Mesenchymal stem cell (in vitro differentiated cells and primary cell): ENCODE results near the gene CCDC172. TPM values are rescaled to one million over a fixed set of nuclear protein-coding genes. Genes with fewer than 3 reads are reported as not detected.
A peak's percentile ranks its signal among the peaks of the same experiment; 100 is the strongest.

Experiments used
- DNase-seq: peaks from one replicate; pipeline ENCODE4 v3.0.0-alpha.2; 2013
- H2AFZ ChIP-seq: one replicate; pipeline ENCODE4 v1.6.1; 2013; ENCODE audit warnings: low read depth, mild to moderate bottlenecking, control low read depth, inconsistent platforms, low read length, moderate library complexity
- H2AK5ac ChIP-seq: 2 replicates; pipeline ENCODE4 v1.6.1; 2013; ENCODE audit warnings: low read length, moderate library complexity, mild to moderate bottlenecking, inconsistent platforms; ENCODE audit not compliant: severe bottlenecking
- H2BK120ac ChIP-seq: one replicate; pipeline ENCODE4 v1.6.1; 2013; ENCODE audit warnings: low read depth, mild to moderate bottlenecking, inconsistent platforms, low read length, moderate library complexity
- H2BK12ac ChIP-seq, 2 experiments: one replicate each; pipeline ENCODE4 v1.6.1; 2013; ENCODE audit warnings: inconsistent platforms in 2 of 2, low read length in 2 of 2, mild to moderate bottlenecking in 2 of 2, moderate library complexity in 2 of 2, control low read depth in 1 of 2
- H2BK15ac ChIP-seq: one replicate; pipeline ENCODE4 v1.6.1; 2013; ENCODE audit warnings: mild to moderate bottlenecking, low read depth, inconsistent platforms; ENCODE audit not compliant: poor library complexity, severe bottlenecking
- H2BK5ac ChIP-seq: 2 replicates; pipeline ENCODE4 v1.6.1; 2013; ENCODE audit warnings: low read depth, mild to moderate bottlenecking, low read length, control low read depth, inconsistent platforms; ENCODE audit not compliant: poor library complexity, severe bottlenecking
- H3K14ac ChIP-seq, 2 experiments: one replicate each; pipeline ENCODE4 v1.6.1; 2013; ENCODE audit warnings: inconsistent platforms in 2 of 2, low read length in 2 of 2, control low read depth in 1 of 2, mild to moderate bottlenecking in 1 of 2, moderate library complexity in 1 of 2
- H3K18ac ChIP-seq, 2 experiments: one replicate each; pipeline ENCODE4 v1.6.1; 2013; ENCODE audit warnings: inconsistent platforms in 2 of 2, low read length in 2 of 2, control low read depth in 1 of 2, low read depth in 1 of 2, mild to moderate bottlenecking in 1 of 2
- H3K23ac ChIP-seq, 2 experiments: one replicate each; pipeline ENCODE4 v1.6.1; 2013; ENCODE audit warnings: inconsistent platforms in 2 of 2, low read length in 2 of 2, mild to moderate bottlenecking in 2 of 2, moderate library complexity in 2 of 2, control low read depth in 1 of 2
- H3K27ac ChIP-seq: 2 replicates; pipeline ENCODE4 v1.5.1; 2013; ENCODE audit warnings: mild to moderate bottlenecking, moderate library complexity, low read length, control low read depth, inconsistent platforms; ENCODE audit not compliant: poor library complexity, severe bottlenecking
- H3K27me3 ChIP-seq, 2 experiments: 2 replicates each; pipeline versions ENCODE4 v1.6.1 to v1.7.0; 2013; ENCODE audit warnings: low read length in 2 of 2, mild to moderate bottlenecking in 2 of 2, moderate library complexity in 2 of 2, control low read depth in 1 of 2, inconsistent platforms in 1 of 2; ENCODE audit not compliant: control insufficient read depth in 1 of 2, insufficient read depth in 1 of 2
- H3K36me3 ChIP-seq, 2 experiments: 2 replicates each; pipeline versions ENCODE4 v1.6.1 to v1.7.0; 2013; ENCODE audit warnings: low read length in 2 of 2, control low read depth in 1 of 2, inconsistent platforms in 1 of 2, low read depth in 1 of 2, mild to moderate bottlenecking in 1 of 2; ENCODE audit not compliant: insufficient read depth in 2 of 2, control insufficient read depth in 1 of 2
- H3K4ac ChIP-seq, 2 experiments: one replicate each; pipeline ENCODE4 v1.6.1; 2013; ENCODE audit warnings: inconsistent platforms in 2 of 2, low read length in 2 of 2, mild to moderate bottlenecking in 2 of 2, moderate library complexity in 2 of 2, control low read depth in 1 of 2, low read depth in 1 of 2
- H3K4me1 ChIP-seq: 2 replicates; pipeline ENCODE4 v1.6.1; 2013; ENCODE audit warnings: low read depth, low read length, control low read depth; ENCODE audit not compliant: control insufficient read depth, insufficient read depth
- H3K4me2 ChIP-seq: 2 replicates; pipeline ENCODE4 v1.6.1; 2013; ENCODE audit warnings: low read length, mild to moderate bottlenecking, inconsistent platforms; ENCODE audit not compliant: poor library complexity, severe bottlenecking
- H3K4me3 ChIP-seq, 2 experiments: 2 replicates each; pipeline versions ENCODE4 v1.5.1 to v1.7.0; 2013; ENCODE audit warnings: low read length in 2 of 2, mild to moderate bottlenecking in 2 of 2, control low read depth in 1 of 2, low read depth in 1 of 2; ENCODE audit not compliant: insufficient read depth in 1 of 2
- H3K79me1 ChIP-seq: replicated peaks from 2 replicates; pipeline ENCODE4 v1.6.1; 2013; ENCODE audit warnings: mild to moderate bottlenecking, control low read depth, low read length, inconsistent platforms; ENCODE audit not compliant: poor library complexity, severe bottlenecking
- H3K9ac ChIP-seq: 2 replicates; pipeline ENCODE4 v1.7.0; 2013; ENCODE audit warnings: mild to moderate bottlenecking, low read length, moderate library complexity
- H3K9me3 ChIP-seq: 2 replicates; pipeline ENCODE4 v1.7.0; 2013; ENCODE audit warnings: mild to moderate bottlenecking, low read length; ENCODE audit not compliant: control insufficient read depth
- H4K8ac ChIP-seq: one replicate; pipeline ENCODE4 v1.6.1; 2013; ENCODE audit warnings: inconsistent platforms, mild to moderate bottlenecking, low read length, moderate library complexity
- H4K91ac ChIP-seq: one replicate; pipeline ENCODE4 v1.6.1; 2013; ENCODE audit warnings: mild to moderate bottlenecking, low read length, inconsistent platforms
- WGBS: methylation state at CpG from one replicate; pipeline ENCODE4 v1.1.7; 2013; ENCODE audit warnings: mixed read lengths; 5-methylcytosine and 5-hydroxymethylcytosine counted together
- polyA plus RNA-seq, 2 experiments: library from polyadenylated mRNA; stranded (reverse); fragments of 200-250 nt; gene quantifications; one replicate each; pipeline ENCODE4 v1.2.3, GENCODE V29; 2013

CCDC172 gene, protein sequence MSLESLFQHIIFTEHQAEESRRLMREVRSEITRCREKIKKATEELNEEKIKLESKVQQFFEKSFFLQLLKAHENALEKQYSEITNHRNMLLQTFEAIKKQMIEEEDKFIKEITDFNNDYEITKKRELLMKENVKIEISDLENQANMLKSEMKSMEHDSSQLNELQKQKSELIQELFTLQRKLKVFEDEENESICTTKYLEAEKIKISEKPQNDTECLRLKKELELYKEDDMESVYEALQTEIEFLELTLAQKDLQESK
- not detected for polyA plus RNA-seq (2013, experiment 1 of 2)
- polyA plus RNA-seq (2013, experiment 2 of 2), result not detected

DNA sequence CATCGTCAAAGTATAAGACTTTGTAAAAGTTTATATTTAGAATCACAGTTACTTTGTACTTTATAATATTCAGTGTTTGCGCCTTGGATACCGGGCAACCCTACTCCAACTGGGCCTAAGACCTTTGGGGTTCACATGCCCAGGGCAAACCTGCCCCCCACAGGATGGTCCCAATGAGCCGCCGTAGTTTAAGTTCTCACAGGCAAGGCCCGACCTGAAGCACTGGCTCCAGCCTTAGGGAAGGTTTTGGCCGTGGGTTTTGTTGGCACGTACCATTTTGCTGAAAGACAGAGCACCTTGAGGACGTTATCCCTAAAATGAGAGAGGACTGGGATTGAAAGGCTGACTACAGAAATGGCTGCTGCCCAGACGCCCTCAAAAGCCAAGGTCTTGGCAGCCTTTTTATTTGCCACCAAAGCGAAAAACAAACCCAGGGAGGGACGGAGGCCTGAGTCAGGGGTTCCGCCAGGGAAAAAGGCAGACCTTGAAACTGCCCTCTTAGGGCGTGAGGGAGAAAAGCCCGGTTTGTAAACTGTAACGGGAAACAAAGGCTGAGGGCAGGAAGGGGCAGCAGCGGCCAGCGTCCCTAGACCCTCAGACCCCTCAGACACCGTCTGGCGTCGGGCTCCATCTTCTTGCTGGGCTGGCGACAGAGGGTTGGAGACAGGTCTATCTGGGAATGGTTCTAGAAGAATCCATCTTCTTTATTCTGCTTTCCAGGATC, at the start of gene CCDC172:
Gene CCDC172, plus strand, starts transcription at position 222 of the 724 bp plus-strand sequence. CDS start 564 bp downstream, outside the sequence.
- Histone ChIP-seq H3K9me3 (no peaks in the 10 kb centered on the region), H4K8ac (no peak within 1 kb of the TSS), H3K23ac (no peak within 1 kb of the TSS), H3K14ac (no peak within 1 kb of the TSS), H3K4ac (no peak within 1 kb of the TSS), H2BK5ac (no peak within 1 kb of the TSS), H2BK12ac (no peak within 1 kb of the TSS), H2AK5ac (no peak within 1 kb of the TSS), H3K4me2 (no peak within 1 kb of the TSS), H3K18ac (no peak within 1 kb of the TSS), H3K36me3 (no peaks in the 10 kb centered on the region), H3K79me1 (no peaks in the 10 kb centered on the region), H2AFZ (no peak within 1 kb of the TSS), H2BK120ac (no peak within 1 kb of the TSS), H3K9ac (no peak within 1 kb of the TSS), H3K4me3 (no peak within 1 kb of the TSS), H3K27me3 (no peaks in the 10 kb centered on the region), H3K27ac (no peak within 1 kb of the TSS), H3K4me1 (no peaks in the 10 kb centered on the region), H4K91ac (no peak within 1 kb of the TSS), H2BK15ac (no peak within 1 kb of the TSS)
- 95% methylated on average over 21 of the region's 22 CpGs for WGBS
- DNase-seq, result no peak

GRCh38 chr10:116276981-116277380, 47.3 kb upstream of the CCDC172 start:
- Histone ChIP-seq H3K36me3 (no peaks in the 10 kb centered on the region), H3K18ac (no peak overlapping the region), H3K4me2 (no peak overlapping the region), H3K23ac (no peak overlapping the region), H2BK120ac (no peak overlapping the region), H3K14ac (no peak overlapping the region), H2BK12ac (no peak overlapping the region), H3K27me3 (peaks cover 0 to 10% of the 10 kb centered on the region in 2 experiments), H3K9ac (no peak overlapping the region), H2BK5ac (no peak overlapping the region), H4K8ac (no peak overlapping the region), H2AK5ac (no peak overlapping the region), H3K4ac (no peak overlapping the region), H3K27ac (no peak overlapping the region), H3K4me3 (no peak overlapping the region), H2AFZ (no peak overlapping the region), H3K9me3 (no peaks in the 10 kb centered on the region), H3K4me1 (peaks cover 4% of the 10 kb centered on the region), H3K79me1 (peaks cover 3% of the 10 kb centered on the region), H2BK15ac (no peak overlapping the region), H4K91ac (no peak overlapping the region)
- no peak for DNase-seq
- WGBS, result 93% methylated on average over 3 of the region's 3 CpGs

- DNase-seq, result no peak
- no peak overlapping the region for H3K27ac ChIP-seq
- H2BK5ac ChIP-seq, result no peak overlapping the region
- no peak overlapping the region for H3K4me2 ChIP-seq
- no peak overlapping the region for H3K18ac ChIP-seq
- peaks cover 4% of the 10 kb centered on the region for H3K4me1 ChIP-seq
- peak overlapping the region; percentile 4 for H2AK5ac ChIP-seq
- no peak overlapping the region for H3K14ac ChIP-seq
- H3K36me3 ChIP-seq, result no peaks in the 10 kb centered on the region
- no peaks in the 10 kb centered on the region for H3K9me3 ChIP-seq
- H2BK12ac ChIP-seq, result no peak overlapping the region
- H3K79me1 ChIP-seq, result no peaks in the 10 kb centered on the region
- H4K8ac ChIP-seq, result no peak overlapping the region
- no peak overlapping the region for H3K23ac ChIP-seq
- H3K4me3 ChIP-seq, result no peak overlapping the region
- 69% methylated on average over 6 of the region's 6 CpGs for WGBS
- H3K9ac ChIP-seq, result no peak overlapping the region
- peaks cover 0 to 10% of the 10 kb centered on the region in 2 experiments for H3K27me3 ChIP-seq
- H4K91ac ChIP-seq, result no peak overlapping the region
- H2AFZ ChIP-seq, result no peak overlapping the region
- H2BK15ac ChIP-seq, result no peak overlapping the region
- H2BK120ac ChIP-seq, result no peak overlapping the region
- H3K4ac ChIP-seq, result no peak overlapping the region
Measured at GRCh38 chr10:116278846-116279245, 45.4 kb upstream of the CCDC172 start.

GRCh38 chr10:116281775-116282174, 42.5 kb upstream of the CCDC172 start:
- no peaks in the 10 kb centered on the region for H3K79me1 ChIP-seq
- H2BK12ac ChIP-seq, result no peak overlapping the region
- H3K14ac ChIP-seq, result no peak overlapping the region
- H3K4ac ChIP-seq, result no peak overlapping the region
- H3K36me3 ChIP-seq, result no peaks in the 10 kb centered on the region
- H2AFZ ChIP-seq, result no peak overlapping the region
- H4K8ac ChIP-seq, result no peak overlapping the region
- H3K18ac ChIP-seq, result no peak overlapping the region
- peaks cover 4% of the 10 kb centered on the region for H3K4me1 ChIP-seq
- 70% methylated on average over 3 of the region's 3 CpGs for WGBS
- H2BK5ac ChIP-seq, result no peak overlapping the region
- H4K91ac ChIP-seq, result no peak overlapping the region
- no peak overlapping the region for H3K23ac ChIP-seq
- no peaks in the 10 kb centered on the region for H3K9me3 ChIP-seq
- H3K27ac ChIP-seq, result no peak overlapping the region
- no peak overlapping the region for H3K4me3 ChIP-seq
- H3K9ac ChIP-seq, result no peak overlapping the region
- no peak for DNase-seq
- H3K4me2 ChIP-seq, result no peak overlapping the region
- no peaks in the 10 kb centered on the region for H3K27me3 ChIP-seq
- no peak overlapping the region for H2BK120ac ChIP-seq
- no peak overlapping the region for H2BK15ac ChIP-seq
- no peak overlapping the region for H2AK5ac ChIP-seq
